ENCODE results near the gene PLCZ1.
"Not testable (repeated sequence)": the region's sequence is repeated elsewhere in the genome, so short reads cannot be mapped to it uniquely, and the experiment has no call there.

The PLCZ1 gene

DNA sequence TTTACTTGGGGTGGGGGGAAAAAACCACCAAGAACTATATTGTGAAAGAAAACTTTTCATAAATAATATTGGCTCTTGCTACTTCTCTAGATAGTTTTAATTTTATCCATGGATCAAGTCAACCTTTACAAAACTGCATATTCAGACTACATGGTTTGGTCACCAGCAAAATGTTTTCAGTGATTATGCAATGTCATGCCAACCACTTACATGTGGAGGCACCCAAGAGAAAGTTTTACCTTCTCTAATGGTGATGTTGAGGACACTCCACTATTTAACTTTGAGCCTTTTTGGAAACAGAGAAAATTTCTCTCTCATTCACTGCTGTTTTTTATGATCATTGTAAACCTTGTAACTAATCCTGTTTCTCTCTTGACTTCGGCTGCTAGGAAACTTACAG is 21.6 kb downstream of the PLCZ1 start:
- intact Hi-C loops (cut with DNase I), result no loop called here
- DNase-seq, result no peak

DNA sequence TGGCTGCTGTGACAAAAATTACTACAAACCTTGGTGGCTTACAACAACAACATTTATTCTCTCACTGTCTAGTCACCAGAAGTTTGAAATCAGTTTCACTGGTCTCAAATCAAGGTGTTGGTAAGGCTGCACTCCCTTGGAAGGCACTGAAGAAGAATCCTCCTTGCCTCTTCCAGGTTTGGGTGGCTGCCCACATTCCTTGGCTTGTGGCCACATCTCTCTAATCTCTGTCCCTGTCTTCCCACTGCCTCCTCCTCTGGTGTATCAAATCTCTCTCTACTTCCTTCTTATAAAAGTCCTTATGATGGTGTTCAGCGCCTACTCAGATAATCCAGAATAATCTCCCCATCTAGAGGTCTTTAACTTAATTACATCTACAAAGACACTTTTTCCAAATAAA is 31.0 kb downstream of the PLCZ1 start:
- no peak for DNase-seq
- intact Hi-C loops (cut with DNase I), result no loop called here

DNA sequence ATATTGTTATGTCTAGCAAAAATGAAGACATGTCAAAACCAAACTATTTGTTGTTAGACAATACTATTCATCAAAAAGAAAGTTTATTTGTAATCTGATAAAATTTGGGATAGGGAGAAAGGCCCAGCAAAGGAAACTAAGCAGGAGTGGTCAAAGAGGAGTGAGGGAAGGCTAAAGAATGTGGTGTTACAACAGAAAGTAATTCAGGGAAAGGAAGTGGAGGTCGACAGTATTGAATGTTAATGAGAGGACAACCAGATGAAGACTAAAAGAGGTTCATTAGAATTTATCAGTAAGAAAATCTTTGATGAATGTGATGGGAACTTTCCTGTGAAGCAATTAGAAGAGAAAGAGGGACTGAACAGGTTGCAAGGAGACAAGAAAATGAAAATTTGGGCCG is 33.9 kb downstream of the PLCZ1 start:
- no peak for DNase-seq
- intact Hi-C loops (cut with DNase I), result no loop called here

DNA sequence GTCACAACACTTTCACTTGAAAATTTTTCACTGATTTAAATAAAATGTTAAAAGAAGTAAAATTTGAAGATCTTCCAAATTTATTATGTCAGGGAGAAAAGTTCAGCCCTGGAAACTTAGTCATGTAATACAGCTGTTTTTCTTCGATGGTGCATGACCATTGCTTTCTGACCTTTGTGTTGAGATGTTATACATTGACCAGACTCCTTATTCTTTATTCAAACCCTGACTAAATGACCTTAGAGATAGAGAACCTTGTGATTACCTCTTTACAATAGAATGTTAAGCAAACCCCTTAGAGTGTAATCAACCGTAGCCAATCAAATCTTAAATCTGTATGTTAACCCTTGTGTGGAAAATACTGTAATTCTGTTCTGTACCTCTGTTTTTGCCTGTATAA is 34.5 kb downstream of the PLCZ1 start:
- intact Hi-C loops (cut with DNase I), result no loop called here
- DNase-seq, result no peak

DNA sequence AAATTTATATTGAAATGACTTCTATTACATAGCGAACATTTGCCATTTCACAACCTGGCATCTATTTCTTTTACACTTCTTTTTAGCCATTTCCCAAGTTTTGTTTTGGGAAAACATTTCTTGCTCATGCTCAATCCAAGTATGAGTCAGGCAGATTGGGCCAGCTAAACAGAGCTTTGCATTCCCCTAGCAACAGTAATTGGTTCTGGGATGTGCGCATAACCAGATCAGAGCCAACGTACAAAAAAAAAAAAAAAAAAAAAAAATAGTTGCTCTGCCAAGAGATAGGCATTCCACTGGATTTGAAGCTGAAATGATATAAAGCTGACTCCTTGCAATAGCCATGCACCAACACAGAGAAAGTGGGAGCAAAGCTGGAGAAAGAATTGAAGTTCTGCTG is 37.5 kb downstream of the PLCZ1 start:
- intact Hi-C loops (cut with DNase I), result no loop called here
- no peak for DNase-seq

DNA sequence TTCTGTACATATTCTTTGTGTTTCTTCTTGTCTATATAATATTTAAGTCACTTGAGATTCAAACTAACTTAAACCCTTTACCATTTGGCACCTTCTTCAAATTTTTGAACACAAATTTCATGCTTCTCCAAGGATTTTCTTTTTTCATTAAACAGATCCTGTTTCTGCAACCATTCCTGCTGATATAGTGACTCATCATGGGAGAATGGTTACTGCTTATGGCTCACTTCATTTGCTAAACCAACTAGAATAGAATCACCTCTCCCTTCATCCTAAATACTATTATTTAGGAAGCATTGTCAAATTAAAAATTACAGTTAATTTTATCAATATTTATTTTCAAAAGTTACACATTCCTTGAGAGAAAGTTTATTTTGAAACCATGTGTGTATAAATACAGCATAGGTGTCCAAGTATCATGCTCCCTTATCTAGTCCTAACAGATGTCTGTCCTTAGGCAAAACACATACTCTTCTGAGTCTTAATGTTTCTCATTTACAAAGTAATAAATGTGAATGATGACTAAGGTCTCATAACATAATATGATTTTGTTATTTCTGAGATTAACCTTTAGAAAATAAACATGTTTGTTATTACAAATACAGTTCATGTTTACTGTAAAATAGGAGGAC is 40.7 kb downstream of the PLCZ1 start:
- DNase-seq, result no peak
- intact Hi-C loops (cut with DNase I), result no loop called here

DNA sequence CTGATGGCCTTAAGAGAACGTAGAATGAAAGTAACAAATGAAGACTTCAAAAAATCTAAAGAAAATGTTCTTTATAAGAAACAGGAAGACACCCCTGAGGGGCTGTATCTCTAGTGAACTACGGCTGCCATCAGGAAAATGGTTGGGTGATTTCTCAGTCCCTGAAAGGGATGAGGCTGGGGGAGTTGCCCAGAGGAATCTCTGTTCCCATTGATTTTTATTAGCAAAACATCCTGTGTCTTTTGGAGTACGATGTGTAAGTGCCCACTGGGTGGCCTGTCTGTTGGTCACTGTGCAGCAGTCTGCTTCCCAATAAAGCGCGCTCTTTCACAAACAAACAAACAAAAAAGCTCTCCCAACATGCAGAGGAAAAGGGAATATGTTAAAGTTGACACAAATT is 43.8 kb downstream of the PLCZ1 start:
- DNase-seq; intact Hi-C loops (cut with DNase I): not testable (repeated sequence)

DNA sequence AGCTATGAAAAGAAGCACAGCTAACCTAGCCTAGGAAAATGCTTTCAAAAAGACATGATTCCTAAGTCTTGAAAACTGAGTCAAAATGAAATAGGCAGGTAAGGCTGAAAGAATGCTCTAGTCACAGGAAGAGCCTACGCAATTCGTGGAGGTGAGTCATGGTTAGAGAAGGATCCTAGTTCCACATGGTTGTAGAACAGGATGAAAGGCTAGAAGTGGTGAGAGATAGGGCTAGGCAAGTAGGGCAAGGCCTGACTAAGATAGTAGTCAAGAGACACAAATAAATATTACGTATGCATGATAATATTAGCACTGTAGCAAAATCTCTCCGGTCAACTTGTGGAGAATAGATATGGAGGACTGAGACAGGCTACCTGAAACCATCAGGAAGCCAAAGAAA is 47.2 kb downstream of the PLCZ1 start:
- peak in 7 of 42 donors; percentile 8 to 46 (median 28) for DNase-seq
- intact Hi-C loops (cut with DNase I), result no loop called here

DNA sequence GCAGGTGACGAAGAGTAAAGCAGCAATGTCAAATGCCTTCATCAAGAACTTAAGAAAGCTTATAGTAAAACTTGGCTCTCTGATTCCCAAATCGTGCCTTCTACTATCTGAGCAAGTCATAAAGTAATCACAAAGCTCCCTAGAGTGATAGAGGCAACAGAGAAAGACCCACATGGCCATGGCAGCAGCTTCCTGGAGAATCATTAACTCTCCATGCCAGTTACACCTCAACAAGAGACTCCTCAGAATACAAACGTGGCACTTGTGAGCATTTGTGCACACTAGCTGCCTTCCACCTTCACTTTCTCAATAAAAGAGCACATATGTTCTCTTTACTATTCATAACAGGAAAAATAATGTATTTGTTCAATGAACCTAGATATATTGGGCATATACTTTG is 48.0 kb downstream of the PLCZ1 start:
- DNase-seq, result no peak
- intact Hi-C loops (cut with DNase I), result no loop called here

DNA sequence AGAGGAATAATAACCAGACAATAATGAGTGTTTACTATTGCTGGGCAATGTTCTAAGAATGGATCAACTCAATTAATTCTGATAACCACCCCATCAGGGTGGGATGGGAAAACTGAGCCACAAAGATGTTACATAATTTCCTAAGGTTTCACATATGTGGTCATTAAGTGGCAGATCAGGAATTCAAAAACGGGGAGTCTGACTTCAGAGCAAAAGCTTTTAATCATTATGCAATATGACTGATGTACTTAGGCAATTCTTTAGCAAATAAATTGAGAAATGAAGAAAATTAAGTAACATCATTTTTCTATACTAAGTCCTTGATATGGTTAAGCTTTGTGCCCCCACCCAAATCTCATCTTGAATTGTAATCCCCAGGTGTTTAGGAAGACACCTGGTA is 53.4 kb downstream of the PLCZ1 start:
- no peak for DNase-seq
- intact Hi-C loops (cut with DNase I), result no loop called here

DNA sequence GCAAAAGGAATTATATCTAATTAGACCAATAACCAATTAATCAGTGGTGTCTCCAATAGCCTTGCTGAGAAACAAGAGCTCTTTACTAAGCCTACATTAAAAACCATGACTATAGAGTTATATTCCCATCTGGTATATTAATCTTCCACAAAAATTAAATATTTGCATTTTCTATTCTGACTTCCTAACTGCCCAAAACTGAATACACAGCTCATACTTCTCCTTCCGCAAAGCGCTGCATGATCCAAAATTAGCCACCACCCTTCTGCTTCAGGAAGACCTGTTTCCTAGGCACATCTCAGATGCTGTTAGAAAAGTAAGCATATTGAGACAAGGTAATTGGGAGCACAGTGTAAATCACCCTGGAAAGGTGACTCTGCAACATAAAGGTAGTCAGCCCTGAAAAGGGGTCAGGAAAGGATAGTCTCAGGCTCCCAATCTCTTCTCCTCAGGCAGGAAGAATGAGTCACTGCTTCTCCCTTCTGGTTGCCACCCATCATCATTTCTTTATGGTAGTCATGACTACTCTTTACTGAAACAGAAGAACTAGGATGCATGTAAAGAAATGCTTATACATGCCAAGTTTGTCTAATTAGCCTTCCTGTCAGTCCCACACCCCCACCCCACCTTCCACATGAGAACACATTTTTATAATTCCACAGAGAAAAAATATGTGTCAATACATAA is 54.3 kb downstream of the PLCZ1 start:
- intact Hi-C loops (cut with DNase I), result no loop called here
- no peak for DNase-seq

DNA sequence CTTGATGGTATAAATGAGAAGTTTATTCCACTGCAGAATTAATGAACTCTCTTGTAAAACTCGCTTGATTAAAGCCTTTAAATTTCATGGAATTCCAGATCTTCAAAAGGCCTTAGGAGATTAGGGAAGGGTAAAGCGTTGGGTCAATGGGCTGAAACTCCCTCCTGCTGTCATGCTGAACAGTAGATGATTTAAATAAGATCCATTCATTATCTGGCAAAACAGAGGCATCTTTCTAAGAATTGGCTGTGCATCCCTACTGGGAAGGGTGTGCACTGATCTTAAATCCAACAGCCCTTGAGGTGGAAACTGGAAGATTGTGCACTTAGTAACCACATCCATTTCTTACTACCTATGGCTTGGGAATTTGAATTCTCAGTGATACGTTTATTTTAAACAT is 56.0 kb downstream of the PLCZ1 start:
- intact Hi-C loops (cut with DNase I), result no loop called here
- no peak for DNase-seq

DNA sequence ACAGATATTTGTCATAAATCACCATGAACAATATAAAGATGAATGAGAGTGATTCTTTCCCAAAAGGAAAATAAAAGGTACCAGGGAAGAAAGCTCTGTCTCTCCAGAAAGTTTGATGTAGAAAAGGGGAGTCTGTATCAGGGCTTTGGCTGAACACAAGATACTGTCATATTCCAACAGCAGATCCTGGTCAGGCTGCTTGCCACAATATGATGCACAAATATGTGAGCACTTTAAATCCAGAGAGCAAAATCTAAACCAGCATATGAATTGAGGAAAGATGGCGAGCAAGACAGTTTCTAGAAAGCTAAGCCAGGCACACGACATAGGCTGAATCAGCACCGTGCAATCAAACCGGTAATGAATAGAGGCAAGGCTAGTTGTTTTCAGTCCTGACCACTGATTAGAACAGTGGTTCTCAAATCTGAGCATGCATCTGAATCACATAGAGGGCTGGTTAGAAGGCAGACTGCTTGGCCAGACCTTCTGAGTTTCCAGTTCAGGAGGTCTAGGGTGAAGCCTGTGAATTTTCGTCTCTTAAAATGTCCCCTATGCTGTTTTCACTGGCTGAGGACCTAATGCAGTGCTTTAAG is 60.7 kb downstream of the PLCZ1 start:
- no peak for DNase-seq
- intact Hi-C loops (cut with DNase I), result no loop called here

DNA sequence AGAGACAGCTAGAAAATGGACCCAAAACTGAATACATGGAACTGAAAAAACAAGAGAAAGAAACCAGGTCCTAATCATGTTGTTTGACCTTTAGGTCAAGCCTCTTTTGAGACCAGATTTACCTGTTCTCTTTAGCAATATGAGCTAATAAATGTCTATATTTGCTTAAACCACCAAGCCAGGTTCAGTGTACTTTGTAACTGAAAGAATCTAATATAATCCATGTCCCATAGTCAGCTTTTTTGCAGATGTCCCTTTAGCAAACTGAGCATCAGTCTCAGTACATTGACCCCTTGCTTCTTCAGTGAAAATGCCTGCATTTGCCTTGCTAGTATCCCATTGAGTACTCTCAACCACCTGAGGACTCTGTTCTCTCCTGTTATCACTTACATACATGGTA is 61.7 kb downstream of the PLCZ1 start:
- intact Hi-C loops (cut with DNase I), result no loop called here
- DNase-seq, result no peak

DNA sequence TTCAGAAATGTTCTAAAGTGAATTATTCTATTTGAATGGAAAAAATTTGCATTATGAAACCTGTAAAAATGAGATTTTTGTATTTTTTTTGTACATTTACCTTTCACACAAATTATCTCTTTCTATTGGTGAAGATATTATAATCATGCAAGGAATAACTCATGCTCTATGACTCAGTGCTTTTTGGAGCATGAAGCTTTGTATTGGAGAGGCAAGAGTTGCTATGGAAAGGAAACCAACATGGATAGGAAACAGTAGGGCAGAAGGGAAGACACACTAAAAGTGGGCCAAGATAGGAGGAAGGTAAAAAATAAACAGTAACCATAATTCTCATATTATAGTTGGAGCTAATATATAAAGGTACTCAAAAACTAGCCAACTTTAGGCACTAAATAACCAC is 79.0 kb downstream of the PLCZ1 start:
- DNase-seq, result no peak
- intact Hi-C loops (cut with DNase I), result no loop called here

DNA sequence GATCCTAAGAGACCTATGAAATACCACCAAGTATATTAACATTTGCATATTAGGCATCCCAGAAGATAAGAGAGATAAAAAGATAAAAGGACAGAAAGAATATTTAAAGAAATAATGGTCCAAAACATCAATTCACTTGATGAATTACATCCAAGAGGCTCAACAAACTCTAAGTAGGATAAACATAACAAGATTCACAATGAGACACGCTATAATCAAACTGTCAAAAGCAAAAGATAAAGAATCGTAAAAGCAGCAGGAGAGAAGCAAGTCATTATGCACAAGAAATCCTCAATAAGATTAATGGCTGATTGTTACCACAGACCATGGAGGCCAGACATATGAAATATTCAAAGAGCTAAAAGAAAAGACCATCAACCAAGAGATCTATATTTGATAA is 79.6 kb downstream of the PLCZ1 start:
- no peak for DNase-seq
- intact Hi-C loops (cut with DNase I), result no loop called here

DNA sequence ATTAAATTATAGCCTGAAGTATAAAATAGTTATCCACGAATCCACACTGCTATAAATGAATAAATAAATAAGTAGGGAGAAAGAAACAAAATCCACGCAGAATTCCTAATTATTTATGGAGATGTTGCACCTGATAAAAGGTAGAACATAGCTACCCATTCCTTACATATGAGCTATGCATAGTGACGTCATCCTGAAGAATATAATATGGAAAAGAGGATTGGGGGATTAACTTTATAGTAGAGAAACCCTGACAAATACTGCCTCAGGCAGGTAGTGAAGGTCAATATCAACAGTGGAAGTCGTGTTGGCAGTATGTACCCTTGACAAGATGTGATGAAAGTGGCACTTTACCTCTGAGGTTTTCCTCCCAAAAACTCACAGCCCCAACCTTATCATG is 82.5 kb downstream of the PLCZ1 start:
- intact Hi-C loops (cut with DNase I), result no loop called here
- no peak for DNase-seq

DNA sequence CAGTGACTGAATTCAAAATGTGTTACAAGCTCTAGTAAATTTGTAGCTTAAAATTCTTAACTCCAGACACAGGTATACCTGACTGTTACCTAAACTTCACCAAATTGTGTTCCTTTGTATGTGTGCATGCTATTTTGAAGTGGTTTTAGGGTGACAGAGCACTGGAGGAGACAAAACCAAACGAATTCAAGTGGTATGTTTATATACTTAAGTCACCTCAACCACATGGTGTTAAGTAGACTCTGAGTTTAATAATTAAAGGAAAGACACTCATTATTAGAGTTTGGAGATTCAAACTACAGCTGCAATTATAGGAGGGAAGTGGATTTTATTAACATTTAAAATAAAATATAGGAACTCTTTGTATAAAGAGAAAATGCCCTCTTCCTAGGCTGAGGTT is 84.3 kb downstream of the PLCZ1 start:
- no peak for DNase-seq
- intact Hi-C loops (cut with DNase I), result no loop called here

DNA sequence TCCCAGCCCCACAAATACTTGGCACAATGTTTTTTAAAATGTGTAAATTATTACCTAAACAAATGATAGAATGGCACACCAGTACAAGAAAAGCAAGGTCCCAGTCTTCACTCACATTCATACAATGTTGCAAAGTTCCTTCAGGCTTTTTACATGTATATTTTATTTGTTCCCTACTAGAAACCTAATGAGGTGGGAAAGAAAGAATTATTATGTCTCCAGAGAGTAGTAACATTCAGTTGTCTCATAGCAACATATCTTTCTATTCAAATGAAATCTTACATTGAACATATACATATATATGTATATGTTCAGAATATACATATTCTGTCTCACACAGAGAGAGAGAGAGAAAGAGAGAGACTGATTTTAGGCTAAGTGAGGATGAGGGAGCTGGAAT is 85.2 kb downstream of the PLCZ1 start:
- DNase-seq, result no peak

DNA sequence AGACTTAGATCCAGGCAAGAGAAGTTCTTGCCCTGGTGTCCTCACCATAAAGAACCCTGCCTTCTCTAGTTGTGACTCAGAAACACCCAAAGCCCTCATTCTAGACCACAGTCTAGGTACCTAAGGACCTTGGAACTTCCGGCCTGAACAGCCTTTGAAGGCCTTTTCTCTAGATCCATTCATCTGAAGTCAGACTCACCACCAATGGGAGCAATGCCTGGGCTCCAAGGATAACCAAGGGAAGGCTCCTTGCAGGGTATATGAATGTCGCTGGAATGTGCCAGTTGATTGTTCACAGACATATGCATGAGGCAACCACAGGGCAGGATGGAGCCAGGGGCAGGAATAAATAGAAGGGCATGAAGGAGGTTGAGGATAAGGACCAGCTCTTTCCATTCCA is 86.3 kb downstream of the PLCZ1 start:
- no peak for DNase-seq
- intact Hi-C loops (cut with DNase I), result no loop called here

More for the DNA sequence above, 85.2 kb downstream of the PLCZ1 start:
- intact Hi-C loops (cut with DNase I), result no loop called here

DNA sequence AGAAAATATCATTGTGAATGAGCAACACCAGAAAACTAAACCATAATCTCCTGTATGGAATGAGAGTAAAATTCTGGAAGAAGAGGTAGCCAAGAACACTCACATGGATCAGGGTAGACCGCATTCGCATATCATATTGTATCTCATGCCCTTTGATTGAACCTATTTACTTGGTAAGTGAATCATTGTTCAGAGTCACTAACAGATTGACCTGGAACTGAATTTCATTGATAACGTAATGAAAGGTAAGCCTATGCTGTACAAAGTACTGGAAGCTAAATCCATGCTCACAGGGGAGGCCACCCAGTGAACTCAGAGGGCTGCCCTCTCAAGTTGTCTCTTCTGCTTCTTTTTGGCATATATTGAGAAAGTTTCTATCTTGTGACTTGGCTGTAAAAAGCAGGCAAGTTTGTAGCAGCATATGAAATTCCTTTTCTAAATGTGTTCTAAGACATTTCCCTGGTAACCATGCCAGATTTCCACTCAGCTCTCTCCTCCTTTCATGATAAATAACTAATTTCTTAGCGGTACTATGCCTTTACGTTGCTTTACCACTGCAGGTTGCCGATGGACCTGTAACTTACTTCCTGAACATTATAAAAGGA is 91.4 kb downstream of the PLCZ1 start:
- intact Hi-C loops (cut with DNase I), result no loop called here
- no peak for DNase-seq
